Measurements from ENCODE around the gene POLR3H. TPM values are rescaled to one million over a fixed set of nuclear protein-coding genes. Genes with fewer than 3 reads are reported as not detected.

The POLR3H gene
- polyA plus RNA-seq, 3 donors = 9.4 to 19.0 (median 10.4) TPM

GRCh38 chr22:41575533-41575932, 31.3 kb upstream of the POLR3H start:
- H3K4me3 ChIP-seq (replicated peaks in 1 of 3; ENCODE audit: low read depth in 2 of 3, low read length in 3 of 3) = no peak overlapping the region
- H2AFZ ChIP-seq (ENCODE audit: insufficient read depth, low read depth, low read length, poor library complexity, severe bottlenecking) = no peak overlapping the region
- no peak for DNase-seq
- Mint-ChIP-seq H3K36me3 (peaks cover 37 to 49% of the 10 kb centered on the region in 2 donors), H3K27ac (no peak overlapping the region), H3K9me3 (peaks cover 0 to 1% (median 0%) of the 10 kb centered on the region in 7 donors), H3K4me1 (no peaks in the 10 kb centered on the region), H3K27me3 (ENCODE audit: low read depth in 3 of 3) (peaks cover 0 to 4% (median 3%) of the 10 kb centered on the region in 3 donors), H3K4me3 (no peak overlapping the region)
- intact Hi-C loops (cut with micrococcal nuclease) = no loop called here
- no peaks in the 10 kb centered on the region for H3K9me3 ChIP-seq (replicated peaks in 1 of 2; ENCODE audit: control insufficient read depth in 1 of 2, insufficient read depth in 1 of 2, low read length in 2 of 2)
- WGBS (ENCODE audit: insufficient coverage) = 97% methylated on average over 6 of the region's 15 CpGs
- TF ChIP-seq CTCF (IDR thresholded peaks at IDR 0.05) = no peak
- no peak overlapping the region for H3K4me2 ChIP-seq (replicated peaks; ENCODE audit: extremely low read depth, low read length, poor library complexity, severe bottlenecking)
- no peaks in the 10 kb centered on the region for H3K27me3 ChIP-seq (ENCODE audit: control insufficient read depth in 2 of 2, insufficient read depth in 2 of 2, low read length in 2 of 2)
- H3K36me3 ChIP-seq (replicated peaks in 1 of 2; ENCODE audit: control insufficient read depth in 1 of 2, insufficient read depth in 2 of 2, low read length in 2 of 2) = peaks cover 41 to 49% of the 10 kb centered on the region in 2 donors
- H3K9ac ChIP-seq (ENCODE audit: insufficient read depth, low read length, poor library complexity, severe bottlenecking) = no peak overlapping the region
- no peaks in the 10 kb centered on the region for H3K79me2 ChIP-seq (ENCODE audit: insufficient read depth, low read length)
- no peaks in the 10 kb centered on the region for H4K20me1 ChIP-seq (ENCODE audit: insufficient read depth, low read length)
- no peaks in the 10 kb centered on the region for H3K4me1 ChIP-seq (ENCODE audit: control insufficient read depth in 1 of 2, insufficient read depth in 2 of 2, low read length in 2 of 2)
- H3K27ac ChIP-seq (ENCODE audit: low read depth in 1 of 2, low read length in 2 of 2) = no peak overlapping the region

GRCh38 chr22:41574847-41575381, 30.6 kb upstream of the POLR3H start:
- no peaks in the 10 kb centered on the region for H3K4me1 Mint-ChIP-seq
- H2AFZ ChIP-seq (ENCODE audit: insufficient read depth, low read depth, low read length, poor library complexity, severe bottlenecking) = no peak overlapping the region
- no peaks in the 10 kb centered on the region for H3K4me1 ChIP-seq (ENCODE audit: control insufficient read depth in 1 of 2, insufficient read depth in 2 of 2, low read length in 2 of 2)
- H3K79me2 ChIP-seq (ENCODE audit: insufficient read depth, low read length) = no peaks in the 10 kb centered on the region
- peaks cover 0 to 1% (median 0%) of the 10 kb centered on the region in 7 donors for H3K9me3 Mint-ChIP-seq
- H3K4me3 ChIP-seq (replicated peaks in 1 of 3; ENCODE audit: low read depth in 2 of 3, low read length in 3 of 3) = no peak overlapping the region
- no peak for TF ChIP-seq CTCF (IDR thresholded peaks at IDR 0.05)
- H3K4me3 Mint-ChIP-seq = no peak overlapping the region
- 94% methylated on average over 22 of the region's 26 CpGs for WGBS (ENCODE audit: insufficient coverage)
- H3K27ac Mint-ChIP-seq = peak overlapping the region in 1 of 7 donors; percentile 76
- peaks cover 0 to 4% (median 3%) of the 10 kb centered on the region in 3 donors for H3K27me3 Mint-ChIP-seq (ENCODE audit: low read depth in 3 of 3)
- no peak overlapping the region for H3K4me2 ChIP-seq (replicated peaks; ENCODE audit: extremely low read depth, low read length, poor library complexity, severe bottlenecking)
- intact Hi-C loops (cut with micrococcal nuclease) = no loop called here
- no peak for DNase-seq
- no peaks in the 10 kb centered on the region for H3K9me3 ChIP-seq (replicated peaks in 1 of 2; ENCODE audit: control insufficient read depth in 1 of 2, insufficient read depth in 1 of 2, low read length in 2 of 2)
- H3K27me3 ChIP-seq (ENCODE audit: control insufficient read depth in 2 of 2, insufficient read depth in 2 of 2, low read length in 2 of 2) = no peaks in the 10 kb centered on the region
- H3K27ac ChIP-seq (ENCODE audit: low read depth in 1 of 2, low read length in 2 of 2) = no peak overlapping the region
- H4K20me1 ChIP-seq (ENCODE audit: insufficient read depth, low read length) = no peaks in the 10 kb centered on the region
- peaks cover 31 to 43% of the 10 kb centered on the region in 2 donors for H3K36me3 Mint-ChIP-seq
- H3K36me3 ChIP-seq (replicated peaks in 1 of 2; ENCODE audit: control insufficient read depth in 1 of 2, insufficient read depth in 2 of 2, low read length in 2 of 2) = peaks cover 38 to 43% of the 10 kb centered on the region in 2 donors
- no peak overlapping the region for H3K9ac ChIP-seq (ENCODE audit: insufficient read depth, low read length, poor library complexity, severe bottlenecking)

All from CD14-positive monocyte (primary cell).